ENCODE data around the gene PI3.

Gene PI3

DNA sequence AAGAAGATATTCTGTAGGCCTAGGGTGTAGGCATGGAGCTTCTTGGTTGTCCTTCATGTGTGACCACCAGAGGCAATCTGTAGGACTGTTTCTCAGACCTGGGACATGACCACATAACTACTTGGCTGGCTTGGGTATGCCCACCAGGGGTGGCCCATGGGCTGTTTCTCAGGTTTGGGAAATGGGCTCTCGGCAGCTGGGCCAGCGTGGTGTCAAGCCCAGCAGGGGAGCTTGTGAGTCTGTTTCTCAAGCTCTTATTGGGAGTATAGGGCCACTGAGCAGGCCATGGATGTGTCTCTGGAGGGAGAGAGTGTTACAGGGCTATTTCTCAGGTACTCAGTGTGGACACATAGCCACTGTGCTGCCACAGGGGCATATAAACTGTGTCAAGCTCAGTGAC lies 43.9 kb downstream of the PI3 start (continued):
- TF ChIP-seq, protein P1, sequence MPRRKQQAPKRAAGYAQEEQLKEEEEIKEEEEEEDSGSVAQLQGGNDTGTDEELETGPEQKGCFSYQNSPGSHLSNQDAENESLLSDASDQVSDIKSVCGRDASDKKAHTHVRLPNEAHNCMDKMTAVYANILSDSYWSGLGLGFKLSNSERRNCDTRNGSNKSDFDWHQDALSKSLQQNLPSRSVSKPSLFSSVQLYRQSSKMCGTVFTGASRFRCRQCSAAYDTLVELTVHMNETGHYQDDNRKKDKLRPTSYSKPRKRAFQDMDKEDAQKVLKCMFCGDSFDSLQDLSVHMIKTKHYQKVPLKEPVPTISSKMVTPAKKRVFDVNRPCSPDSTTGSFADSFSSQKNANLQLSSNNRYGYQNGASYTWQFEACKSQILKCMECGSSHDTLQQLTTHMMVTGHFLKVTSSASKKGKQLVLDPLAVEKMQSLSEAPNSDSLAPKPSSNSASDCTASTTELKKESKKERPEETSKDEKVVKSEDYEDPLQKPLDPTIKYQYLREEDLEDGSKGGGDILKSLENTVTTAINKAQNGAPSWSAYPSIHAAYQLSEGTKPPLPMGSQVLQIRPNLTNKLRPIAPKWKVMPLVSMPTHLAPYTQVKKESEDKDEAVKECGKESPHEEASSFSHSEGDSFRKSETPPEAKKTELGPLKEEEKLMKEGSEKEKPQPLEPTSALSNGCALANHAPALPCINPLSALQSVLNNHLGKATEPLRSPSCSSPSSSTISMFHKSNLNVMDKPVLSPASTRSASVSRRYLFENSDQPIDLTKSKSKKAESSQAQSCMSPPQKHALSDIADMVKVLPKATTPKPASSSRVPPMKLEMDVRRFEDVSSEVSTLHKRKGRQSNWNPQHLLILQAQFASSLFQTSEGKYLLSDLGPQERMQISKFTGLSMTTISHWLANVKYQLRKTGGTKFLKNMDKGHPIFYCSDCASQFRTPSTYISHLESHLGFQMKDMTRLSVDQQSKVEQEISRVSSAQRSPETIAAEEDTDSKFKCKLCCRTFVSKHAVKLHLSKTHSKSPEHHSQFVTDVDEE (CRISPR knock-in tag; IDR thresholded peaks at IDR 0.05): no peak
- TF ChIP-seq TOX (CRISPR knock-in tag; IDR thresholded peaks at IDR 0.05; ENCODE audit: borderline replicate concordance): no peak

DNA sequence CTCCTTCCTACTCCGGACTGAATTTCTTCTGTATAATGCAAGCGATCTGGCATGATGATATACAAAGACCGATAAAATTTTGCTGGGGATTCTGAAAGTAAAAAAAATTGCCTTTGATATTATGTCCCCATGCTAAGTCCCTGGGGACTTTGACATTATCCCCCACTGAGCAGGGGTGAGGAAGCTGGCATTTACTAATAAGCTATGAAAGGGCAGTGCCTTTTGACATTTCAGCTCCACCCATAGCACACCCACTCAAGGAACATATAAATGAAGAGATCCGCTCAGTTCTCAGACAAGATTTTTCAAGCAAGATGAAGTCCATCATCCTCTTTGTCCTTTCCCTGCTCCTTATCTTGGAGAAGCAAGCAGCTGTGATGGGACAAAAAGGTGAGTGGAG lies 46.4 kb downstream of the PI3 start, which contains the start of gene SEMG2:
TSS of gene SEMG2 (plus strand) at position 298 of the 400 bp plus-strand sequence. CDS start at position 315, 17 bp downstream.
- ATAC-seq: no peak

DNA sequence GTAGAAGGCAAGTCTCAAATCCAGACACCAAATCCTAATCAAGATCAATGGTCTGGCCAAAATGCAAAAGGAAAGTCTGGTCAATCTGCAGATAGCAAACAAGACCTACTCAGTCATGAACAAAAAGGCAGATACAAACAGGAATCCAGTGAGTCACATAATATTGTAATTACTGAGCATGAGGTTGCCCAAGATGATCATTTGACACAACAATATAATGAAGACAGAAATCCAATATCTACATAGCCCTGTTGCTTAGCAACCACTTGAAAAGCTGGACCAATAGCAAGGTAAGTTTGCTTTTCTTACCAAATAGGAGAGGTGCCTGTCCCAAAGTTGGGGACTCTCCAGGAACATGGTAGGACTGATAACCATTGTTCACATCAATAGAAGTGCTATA lies 48.4 kb downstream of the PI3 start:
- TF ChIP-seq ISL1 (CRISPR knock-in tag; IDR thresholded peaks at IDR 0.05): no peak
- TF ChIP-seq ZNF70 (CRISPR knock-in tag; IDR thresholded peaks at IDR 0.05): no peak
- no peak for TF ChIP-seq TOX (CRISPR knock-in tag; IDR thresholded peaks at IDR 0.05; ENCODE audit: borderline replicate concordance)
- TF ChIP-seq SNAI2 (CRISPR knock-in tag; IDR thresholded peaks at IDR 0.05): no peak
- no peak for TF ChIP-seq OSR1 (CRISPR knock-in tag; IDR thresholded peaks at IDR 0.05)
- no peak for TF ChIP-seq PPARA (CRISPR knock-in tag; IDR thresholded peaks at IDR 0.05; ENCODE audit: borderline replicate concordance)
- TF ChIP-seq, protein P2, sequence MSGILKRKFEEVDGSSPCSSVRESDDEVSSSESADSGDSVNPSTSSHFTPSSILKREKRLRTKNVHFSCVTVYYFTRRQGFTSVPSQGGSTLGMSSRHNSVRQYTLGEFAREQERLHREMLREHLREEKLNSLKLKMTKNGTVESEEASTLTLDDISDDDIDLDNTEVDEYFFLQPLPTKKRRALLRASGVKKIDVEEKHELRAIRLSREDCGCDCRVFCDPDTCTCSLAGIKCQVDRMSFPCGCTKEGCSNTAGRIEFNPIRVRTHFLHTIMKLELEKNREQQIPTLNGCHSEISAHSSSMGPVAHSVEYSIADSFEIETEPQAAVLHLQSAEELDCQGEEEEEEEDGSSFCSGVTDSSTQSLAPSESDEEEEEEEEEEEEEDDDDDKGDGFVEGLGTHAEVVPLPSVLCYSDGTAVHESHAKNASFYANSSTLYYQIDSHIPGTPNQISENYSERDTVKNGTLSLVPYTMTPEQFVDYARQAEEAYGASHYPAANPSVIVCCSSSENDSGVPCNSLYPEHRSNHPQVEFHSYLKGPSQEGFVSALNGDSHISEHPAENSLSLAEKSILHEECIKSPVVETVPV (CRISPR knock-in tag; IDR thresholded peaks at IDR 0.05): no peak
- TF ChIP-seq ZC3H10 (CRISPR knock-in tag; IDR thresholded peaks at IDR 0.05): no peak
- no peak for ATAC-seq

More for the DNA sequence above, 46.4 kb downstream of the PI3 start, which contains the start of gene SEMG2:
- TF ChIP-seq GLIS3 (CRISPR knock-in tag; IDR thresholded peaks at IDR 0.05) (no peak), BACH2 (CRISPR knock-in tag; IDR thresholded peaks at IDR 0.05; ENCODE audit: borderline replicate concordance) (no peak), ESRRG (CRISPR knock-in tag; IDR thresholded peaks at IDR 0.05) (no peak)
- TF ChIP-seq, protein P3, sequence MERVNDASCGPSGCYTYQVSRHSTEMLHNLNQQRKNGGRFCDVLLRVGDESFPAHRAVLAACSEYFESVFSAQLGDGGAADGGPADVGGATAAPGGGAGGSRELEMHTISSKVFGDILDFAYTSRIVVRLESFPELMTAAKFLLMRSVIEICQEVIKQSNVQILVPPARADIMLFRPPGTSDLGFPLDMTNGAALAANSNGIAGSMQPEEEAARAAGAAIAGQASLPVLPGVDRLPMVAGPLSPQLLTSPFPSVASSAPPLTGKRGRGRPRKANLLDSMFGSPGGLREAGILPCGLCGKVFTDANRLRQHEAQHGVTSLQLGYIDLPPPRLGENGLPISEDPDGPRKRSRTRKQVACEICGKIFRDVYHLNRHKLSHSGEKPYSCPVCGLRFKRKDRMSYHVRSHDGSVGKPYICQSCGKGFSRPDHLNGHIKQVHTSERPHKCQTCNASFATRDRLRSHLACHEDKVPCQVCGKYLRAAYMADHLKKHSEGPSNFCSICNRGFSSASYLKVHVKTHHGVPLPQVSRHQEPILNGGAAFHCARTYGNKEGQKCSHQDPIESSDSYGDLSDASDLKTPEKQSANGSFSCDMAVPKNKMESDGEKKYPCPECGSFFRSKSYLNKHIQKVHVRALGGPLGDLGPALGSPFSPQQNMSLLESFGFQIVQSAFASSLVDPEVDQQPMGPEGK (CRISPR knock-in tag; IDR thresholded peaks at IDR 0.05; ENCODE audit: borderline replicate concordance): no peak
- TF ChIP-seq, protein P4, sequence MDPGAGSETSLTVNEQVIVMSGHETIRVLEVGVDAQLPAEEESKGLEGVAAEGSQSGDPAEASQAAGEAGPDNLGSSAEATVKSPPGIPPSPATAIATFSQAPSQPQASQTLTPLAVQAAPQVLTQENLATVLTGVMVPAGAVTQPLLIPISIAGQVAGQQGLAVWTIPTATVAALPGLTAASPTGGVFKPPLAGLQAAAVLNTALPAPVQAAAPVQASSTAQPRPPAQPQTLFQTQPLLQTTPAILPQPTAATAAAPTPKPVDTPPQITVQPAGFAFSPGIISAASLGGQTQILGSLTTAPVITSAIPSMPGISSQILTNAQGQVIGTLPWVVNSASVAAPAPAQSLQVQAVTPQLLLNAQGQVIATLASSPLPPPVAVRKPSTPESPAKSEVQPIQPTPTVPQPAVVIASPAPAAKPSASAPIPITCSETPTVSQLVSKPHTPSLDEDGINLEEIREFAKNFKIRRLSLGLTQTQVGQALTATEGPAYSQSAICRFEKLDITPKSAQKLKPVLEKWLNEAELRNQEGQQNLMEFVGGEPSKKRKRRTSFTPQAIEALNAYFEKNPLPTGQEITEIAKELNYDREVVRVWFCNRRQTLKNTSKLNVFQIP (CRISPR knock-in tag; IDR thresholded peaks at IDR 0.05; ENCODE audit: borderline replicate concordance, low read depth): no peak
- TF ChIP-seq, protein P1 (CRISPR knock-in tag; IDR thresholded peaks at IDR 0.05): no peak

All from SK-N-SH treated with all-trans-retinoic acid at 6 μM for 48 hours (cell line).